GM19328 (cell line): Measurements from ENCODE around the gene VTN.
"Not testable (repeated sequence)": the region's sequence is repeated elsewhere in the genome, so short reads cannot be mapped to it uniquely, and the experiment has no call there.

Experiments used
- ATAC-seq: cut with Tn5 transposase; IDR thresholded peaks from one replicate; pipeline ENCODE4 v1.9.1; 2021; ENCODE audit warnings: mild to moderate bottlenecking, moderate library complexity; ENCODE audit not compliant: unreplicated experiment

VTN gene

DNA sequence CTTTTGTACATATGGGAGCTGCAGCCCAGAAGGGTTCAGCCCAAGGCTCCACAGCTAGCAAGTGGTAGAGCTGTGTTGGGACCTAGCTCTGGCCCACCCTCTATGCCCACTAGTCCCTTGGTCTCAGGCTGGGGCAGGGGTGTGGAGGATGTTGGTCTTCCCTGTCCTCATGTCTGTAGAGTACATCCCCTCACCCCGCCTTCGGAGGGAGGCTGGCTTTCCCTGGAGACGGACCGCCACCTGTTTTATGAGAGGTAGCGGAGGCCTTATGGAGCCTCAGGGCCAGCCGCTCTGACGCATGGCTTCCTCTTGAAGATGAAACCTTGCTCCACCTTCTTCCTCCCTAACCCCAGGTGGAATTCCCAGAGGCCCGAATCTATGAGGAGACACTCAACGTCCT is 26.1 kb downstream of the VTN start:
- no peak for ATAC-seq

DNA sequence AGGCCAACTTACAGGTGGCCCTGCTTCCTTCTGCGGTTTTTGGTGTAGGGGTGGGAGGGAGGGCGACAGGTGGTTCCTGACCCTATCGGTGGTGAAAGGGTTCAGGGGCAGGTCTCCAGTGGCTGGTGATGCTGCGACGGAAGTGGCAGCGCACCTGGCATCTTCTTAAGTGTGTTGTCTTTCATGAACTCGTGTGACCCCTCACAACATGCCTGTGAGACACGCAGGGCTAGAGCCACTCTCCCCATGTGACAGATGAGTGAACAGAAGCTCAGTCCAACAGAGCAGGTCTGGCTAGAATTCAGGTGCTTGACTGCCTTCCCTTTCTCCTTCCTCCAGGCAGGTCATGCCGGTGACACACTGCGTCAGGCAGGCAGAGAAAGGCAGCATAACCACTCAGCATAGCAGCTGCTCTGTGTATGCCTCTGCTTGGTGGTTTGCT is 26.6 kb downstream of the VTN start:
- ATAC-seq: no peak

DNA sequence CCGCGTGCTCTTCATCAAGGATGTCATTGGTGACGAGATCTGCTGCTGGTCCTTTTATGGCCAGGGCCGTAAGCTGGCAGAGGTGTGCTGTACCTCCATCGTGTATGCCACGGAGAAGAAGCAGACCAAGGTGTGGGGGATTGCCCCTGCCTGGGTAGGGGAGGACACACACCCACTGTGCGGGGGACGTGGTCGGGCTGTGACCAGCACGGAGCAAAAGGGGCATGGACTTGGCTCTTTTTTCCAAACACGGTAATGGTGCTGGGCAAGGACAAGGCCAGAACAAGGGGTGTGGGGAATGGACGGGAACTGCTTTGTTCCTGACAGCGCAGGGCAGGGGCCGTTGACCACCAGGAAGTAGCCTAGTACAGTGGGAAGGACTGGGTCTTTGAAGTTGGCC is 27.8 kb downstream of the VTN start:
- ATAC-seq: no peak

DNA sequence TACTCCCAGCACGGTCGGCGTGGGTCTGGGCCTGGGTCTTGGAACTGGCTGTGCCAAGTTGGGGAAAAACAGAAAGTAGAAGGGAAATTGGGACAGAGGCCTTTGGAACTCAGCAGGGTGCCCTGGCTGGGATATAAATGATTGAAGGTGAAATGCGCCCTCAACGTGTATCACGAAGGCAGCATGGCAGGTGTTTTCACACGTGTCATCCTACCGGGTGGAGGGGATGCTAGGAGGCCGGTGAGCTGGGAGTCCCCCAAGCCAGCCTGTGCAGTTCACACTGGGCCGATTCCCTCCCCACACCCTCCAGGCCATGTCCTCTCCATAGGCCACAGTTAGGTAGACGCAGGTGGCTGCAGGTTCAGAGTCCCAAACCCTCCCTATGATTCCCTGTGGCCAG is 28.6 kb downstream of the VTN start:
- no peak for ATAC-seq

DNA sequence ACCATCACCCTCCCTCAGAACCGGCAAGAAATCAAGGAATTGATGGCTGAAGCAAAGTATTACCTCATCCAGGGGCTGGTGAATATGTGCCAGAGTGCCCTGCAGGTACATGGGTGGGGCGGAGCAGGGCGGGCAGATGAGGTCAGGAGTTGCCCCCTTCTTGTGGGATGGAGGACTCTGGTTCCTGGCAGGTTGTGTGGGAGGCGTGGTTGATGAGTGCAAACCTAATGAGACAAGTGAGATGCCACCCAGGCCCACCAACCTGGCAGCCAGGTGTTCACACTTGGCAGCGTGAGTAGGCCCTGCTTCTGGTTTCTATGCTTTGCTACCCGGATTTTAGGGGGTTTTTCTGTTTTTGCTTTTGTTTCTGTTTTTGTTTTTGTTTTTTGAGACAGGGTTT is 29.7 kb downstream of the VTN start:
- ATAC-seq: no peak

DNA sequence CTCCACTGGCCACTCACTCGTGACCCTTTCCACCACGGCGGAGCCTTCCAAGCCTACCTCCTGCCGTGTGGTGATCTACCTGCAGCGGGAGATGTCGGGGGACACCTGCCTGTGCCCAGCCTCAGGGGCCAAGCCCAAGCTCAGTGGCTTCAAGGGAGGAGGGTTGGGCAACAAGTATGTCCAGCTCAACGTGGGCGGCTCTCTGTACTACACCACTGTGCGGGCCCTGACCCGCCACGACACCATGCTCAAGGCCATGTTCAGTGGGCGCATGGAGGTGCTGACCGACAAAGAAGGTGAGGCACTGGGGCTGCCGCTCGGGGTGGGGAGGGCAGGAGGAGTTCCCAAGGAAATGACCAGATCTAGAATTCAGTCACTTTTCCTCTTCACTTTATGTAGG is 30.7 kb downstream of the VTN start:
- ATAC-seq: no peak

DNA sequence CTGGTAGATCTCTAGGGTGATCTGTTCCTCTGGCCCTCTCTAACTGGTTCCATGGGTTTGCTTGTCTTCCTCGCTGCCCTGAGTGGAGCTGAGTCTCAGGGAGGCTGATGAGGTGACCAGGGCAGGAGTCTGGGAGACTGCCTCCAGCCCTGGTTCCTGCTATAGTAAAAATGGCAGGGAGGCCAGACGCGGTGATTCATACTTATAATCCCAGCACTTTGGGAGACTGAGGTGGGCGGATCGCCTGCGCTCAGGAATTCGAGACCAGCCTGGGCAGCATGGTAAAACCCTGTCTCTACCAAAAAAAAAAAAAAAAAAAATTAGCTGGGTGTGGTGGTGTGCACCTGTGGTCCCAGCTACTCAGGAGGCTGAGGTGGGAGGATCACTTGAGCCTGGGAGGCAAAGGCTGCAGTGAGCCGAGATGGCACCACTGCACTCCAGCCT is 31.3 kb downstream of the VTN start:
- ATAC-seq: not testable (repeated sequence)

DNA sequence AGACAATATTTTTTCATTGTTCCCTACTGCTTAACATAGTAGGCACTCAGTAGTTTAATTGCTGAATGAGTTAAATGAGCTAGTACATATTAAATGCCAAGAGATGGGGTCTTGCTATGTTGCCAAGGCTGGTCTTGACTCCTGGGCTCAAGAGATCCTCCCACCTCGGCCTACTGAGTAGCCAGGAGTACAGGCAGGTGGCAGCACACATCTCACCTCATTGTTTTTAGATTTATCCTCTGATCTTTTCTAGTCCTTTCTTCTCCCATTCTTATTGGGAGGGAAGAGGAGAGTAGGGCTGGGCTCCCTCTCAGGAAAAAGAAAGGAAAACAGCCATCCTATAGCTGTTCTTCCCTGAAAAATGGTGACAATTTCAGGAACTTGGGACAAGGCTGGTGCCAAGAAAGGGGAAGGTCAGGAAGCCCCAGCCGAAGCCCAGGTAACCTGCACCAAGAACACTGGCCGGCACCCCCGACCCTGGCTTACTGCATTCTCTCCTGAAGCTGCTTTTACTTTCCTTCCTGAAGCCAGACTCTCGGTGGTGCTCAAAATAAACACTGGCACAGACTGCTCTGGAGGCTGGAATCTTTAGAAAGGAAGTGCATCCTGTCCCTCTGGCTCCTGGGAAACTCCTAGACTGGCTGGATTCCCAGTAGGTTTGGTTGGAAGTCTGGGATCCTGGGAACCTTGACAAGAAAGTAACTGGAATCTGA is 31.9 kb downstream of the VTN start:
- ATAC-seq: no peak

DNA sequence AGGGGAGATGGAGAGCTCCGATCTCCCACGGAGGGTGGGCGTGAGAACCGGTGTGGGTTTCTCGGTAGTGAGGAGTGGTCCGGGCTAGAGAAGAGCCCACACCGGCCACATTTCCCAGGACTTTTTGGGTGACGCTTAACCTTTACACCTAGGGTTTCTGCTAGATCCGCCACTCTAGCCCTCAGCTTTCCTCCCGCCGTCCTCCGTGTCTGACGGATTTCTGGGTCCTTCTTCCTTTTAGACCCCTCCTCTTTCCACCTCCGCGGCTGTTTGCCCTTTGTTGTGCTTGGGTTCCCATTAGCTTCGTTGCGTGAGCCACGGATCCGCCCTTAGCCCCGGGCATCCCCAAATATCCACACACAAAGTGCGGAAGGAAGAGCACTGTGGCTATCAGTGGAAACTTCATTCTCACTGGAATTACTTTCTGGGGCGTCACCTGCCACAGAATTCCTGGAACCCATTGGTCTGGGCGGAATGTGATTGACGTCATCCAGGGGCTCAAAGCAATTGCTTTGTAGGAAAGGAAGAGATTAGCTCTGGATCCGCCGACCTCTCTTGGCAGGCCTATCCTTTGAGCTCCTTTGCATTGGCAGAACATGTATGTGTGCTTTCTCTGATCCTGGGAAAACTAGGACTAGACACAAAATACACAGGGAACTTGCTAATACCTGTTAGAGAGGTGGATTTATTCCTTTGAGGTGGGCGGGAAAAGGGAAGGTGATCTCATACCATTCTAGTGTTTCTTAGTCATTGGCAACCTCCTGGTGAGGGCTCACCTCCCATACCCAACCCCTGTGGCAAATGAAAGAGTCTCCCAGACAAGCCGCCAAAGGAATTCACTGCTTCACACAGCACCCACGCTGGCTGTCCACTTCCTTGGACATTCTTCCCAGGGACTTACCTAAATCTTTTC is 33.9 kb downstream of the VTN start:
- no peak for ATAC-seq

DNA sequence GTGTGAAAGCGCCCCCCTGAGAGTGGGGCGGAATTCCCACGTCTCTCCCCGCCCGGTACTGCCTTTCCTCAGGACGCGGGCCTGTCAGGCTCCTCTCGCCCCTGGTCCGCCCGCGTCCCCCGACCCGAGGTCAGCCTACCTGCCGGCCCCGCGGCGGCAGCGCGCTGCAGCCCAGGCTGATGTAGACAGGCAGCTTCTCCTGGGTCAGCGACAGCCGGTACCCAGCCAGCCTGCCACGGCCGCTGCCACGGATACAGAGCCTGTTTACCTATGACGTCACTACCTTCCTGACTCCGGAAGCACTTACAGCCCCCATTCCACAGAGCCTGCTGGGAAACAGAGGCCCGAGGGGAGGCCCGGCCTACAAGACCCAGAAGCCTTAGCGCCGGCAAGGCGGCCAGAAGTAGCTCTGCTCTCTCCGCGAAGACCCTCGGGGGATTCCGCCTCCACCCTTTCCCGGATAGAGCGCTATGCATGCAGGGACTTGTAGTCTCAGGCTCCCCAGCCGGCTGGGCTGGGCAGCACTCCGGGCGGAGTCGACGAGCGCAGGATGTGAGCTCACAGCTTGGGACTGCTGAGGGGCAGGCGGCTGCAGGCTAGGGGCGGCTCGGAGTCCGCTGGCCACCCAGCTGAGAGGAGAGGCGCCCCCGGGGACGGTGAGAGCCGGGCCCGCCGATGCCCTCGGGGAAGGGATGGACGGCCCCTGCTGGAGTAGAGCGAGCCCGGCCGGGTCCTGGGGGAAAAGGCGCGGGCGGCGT is 34.7 kb downstream of the VTN start, which contains the start of the genes IFT20 and TNFAIP1:
TSS of gene IFT20 (minus strand) at position 272 of the 758 bp plus-strand sequence. CDS start 3,487 bp downstream, outside the sequence.
TSS of gene TNFAIP1 (plus strand) at position 561 of the 758 bp plus-strand sequence. CDS start 3,761 bp downstream, outside the sequence.
- peak; percentile 95 for ATAC-seq

DNA sequence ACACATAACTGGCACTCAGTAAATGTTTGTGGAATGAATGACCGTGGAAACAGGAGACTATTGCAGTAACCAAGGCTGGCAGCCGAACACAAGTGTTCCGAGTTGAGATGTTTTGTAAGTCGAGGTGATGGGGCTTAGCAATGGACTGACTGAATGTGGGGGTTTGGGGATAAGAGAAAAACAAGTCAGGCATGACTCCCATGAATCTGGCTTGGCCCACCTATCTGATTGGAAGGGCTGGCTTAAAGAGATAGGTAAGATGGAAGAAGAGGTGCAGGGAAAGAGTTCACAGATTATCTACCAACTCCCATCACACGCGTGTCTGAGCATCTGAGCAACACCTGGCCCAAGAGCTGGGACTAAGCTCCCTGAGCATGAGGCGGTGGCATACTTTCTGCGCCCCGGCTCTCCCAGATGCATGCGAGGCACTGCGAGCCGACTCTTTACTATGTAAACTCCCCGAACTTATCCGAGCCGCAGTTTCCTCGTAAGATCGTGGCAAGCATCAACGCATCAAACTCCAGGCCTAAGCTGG is 35.4 kb downstream of the VTN start:
- ATAC-seq: no peak

DNA sequence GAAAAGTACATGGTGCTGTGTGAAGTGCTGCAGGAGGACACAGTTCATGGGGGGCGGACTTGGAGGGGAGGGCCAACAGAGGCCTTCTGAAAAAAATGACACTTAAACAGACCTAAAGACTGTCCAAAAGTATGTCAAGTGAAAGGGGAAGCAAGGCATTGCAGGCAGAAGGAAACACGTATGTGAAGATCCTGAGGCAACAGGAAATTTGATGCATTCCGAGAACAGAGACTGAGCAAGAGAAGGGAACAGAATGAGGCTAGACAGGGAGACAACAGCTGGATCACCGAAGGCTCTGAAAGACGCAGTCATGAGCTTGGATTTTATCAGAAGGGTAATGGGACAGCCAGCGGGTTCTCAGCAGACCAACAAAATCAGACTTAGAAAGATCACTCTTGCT is 35.9 kb downstream of the VTN start:
- ATAC-seq: no peak

DNA sequence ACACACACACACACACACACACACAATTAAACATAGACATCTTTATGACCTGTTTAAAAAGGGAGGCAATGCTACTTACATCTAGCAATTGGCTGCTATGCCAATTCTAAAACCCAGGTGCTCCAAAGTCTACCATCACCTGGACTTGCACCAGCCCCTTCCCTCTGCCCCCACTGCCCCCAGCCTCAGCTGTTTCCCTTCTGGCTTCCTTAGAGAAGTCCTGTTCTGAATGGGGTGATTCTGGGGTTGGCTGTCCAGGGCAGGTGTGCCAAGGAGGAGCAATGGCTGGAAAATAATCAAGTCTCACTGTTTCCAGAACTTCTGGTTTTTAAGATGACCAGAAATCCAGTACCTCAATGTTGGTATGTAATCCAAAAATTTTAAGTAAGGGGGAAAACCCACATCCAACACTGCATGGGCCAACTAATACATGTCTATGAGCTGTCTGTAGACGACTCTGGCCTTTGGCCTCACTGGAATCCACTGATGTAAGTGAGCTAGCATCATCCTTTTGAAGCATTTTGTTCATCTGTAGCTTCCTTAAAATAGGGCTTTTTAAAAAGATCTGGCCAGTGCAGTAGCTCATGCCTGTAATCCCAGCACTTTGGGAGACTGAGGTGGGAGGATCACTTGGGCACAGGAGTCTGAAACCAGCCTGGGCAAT is 36.9 kb downstream of the VTN start:
- ATAC-seq: no peak

DNA sequence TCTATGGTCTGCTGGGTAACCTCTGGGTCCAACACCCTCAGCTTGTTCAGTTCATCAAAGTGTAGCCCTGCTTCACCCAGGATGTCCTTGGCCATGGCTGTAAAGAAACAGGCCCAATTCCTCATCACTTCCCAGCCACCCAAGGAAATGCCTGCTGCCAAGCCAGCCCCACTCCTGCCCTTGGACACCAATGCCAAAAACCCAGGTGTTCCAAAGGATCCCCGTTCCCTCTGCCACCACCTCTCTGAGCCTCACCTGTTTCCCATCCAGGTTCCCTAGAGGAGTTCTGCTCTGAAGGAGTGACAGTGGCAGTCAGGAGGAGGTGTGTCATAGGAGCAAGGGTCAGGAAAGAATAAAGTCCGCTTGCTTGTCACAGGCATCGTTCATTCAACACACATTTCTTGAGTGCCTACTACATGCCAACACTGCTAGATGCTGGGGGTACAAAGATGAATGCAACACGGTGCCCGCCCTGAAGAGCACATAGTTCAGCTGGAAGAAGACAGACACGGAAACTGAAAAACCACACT is 38.2 kb downstream of the VTN start:
- ATAC-seq: no peak

DNA sequence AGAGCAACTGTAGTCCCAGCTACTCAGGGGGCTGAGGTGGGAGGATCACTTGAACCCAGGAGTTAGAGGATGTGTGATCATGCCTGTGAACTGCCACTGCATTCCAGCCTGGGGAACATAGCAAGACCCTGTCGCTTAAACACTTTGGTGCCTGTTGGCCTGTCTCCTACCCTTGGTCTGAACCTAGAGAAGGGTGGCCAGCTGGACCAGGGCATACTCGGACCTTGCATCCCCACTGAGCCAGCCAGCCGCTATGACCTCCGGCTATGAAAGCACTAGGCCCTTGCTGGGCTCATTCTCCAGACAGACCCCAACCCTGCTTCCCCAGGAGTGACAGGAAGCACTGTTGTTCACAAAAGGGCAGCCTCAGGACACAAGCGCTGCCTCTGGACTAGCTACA is 39.4 kb downstream of the VTN start:
- ATAC-seq: no peak

DNA sequence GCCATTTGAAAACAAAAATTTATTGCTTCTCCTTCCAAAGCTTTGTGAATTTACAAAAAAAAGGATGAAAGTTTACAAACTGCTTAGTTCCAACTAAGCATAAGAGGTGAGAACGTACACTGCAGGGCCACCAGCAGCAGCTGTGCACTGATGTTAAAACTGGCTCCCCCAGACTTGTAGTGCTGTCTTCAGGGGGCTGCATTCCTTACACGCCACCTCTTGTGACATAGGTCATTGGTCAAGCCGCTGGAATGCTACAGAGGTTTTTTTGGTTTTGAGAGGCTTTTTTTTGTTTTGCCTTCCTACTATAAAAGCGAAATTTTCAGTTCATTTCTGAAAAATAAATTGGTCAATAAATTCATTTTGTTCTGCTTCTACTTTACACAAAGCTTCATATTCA is 41.8 kb downstream of the VTN start:
- no peak for ATAC-seq

DNA sequence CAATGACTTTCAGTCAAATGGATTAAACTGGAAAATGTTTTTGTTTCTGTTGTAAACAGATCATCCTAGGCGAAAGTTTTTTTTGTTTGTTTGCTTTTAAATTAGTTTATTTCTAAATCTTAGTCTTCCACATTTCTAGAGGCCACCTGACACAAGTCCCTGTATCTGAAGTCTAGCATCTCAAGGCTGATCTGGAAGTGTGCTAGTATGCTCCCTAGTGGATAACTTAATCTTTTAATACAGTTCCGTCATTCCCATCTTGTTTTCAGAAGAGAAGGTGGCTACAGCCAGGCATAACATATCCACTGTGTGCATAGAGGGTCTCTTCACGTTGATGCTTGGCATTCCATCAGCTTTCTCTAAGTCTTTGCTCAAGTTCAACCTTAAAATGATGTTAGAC is 42.4 kb downstream of the VTN start:
- no peak for ATAC-seq

DNA sequence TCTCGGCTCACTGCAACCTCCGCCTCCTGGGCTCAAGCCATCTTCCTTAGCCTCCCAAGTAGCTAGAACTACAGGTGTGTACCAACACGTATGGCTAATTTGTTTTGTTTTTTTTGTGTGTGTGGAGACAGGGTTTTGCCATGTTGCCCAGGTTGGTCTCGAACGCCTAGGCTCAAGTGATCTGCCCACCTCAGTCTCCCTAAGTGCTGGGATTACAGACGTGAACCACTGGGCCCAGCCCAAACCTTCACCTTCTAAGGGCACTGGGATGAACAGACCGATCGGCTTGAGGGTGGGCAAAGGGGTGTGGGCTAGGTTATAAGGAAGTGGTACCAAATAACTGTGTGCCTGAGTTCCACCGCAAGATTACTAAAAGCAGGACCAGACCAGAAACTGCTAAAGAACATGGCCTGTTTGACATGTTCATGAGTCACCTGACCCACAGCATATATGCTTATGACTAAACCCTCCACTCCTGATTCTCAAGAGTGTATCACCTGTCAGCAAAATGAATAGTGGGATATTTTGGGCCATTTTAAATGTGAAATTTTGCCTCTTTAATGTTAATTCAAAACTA is 43.0 kb downstream of the VTN start:
- no peak for ATAC-seq

DNA sequence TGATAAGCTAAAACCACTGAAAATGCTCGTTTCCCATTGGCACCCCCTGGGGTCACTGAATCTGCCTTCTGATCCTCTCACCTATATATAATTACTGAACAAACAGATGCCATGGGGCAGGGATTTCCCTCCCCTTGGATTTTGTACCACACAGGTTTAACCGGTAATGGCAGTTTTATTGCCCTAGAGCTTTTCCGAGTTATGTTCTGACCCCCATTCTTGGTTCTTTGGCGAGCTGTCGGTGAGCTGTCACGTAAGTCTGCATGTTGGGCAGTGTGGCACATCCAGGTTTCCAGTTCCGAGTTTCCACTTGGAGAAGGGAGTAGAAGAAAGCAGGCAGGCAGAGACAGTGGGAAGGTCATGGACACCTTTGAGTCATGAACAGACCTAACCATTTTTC is 44.0 kb downstream of the VTN start:
- ATAC-seq: no peak

DNA sequence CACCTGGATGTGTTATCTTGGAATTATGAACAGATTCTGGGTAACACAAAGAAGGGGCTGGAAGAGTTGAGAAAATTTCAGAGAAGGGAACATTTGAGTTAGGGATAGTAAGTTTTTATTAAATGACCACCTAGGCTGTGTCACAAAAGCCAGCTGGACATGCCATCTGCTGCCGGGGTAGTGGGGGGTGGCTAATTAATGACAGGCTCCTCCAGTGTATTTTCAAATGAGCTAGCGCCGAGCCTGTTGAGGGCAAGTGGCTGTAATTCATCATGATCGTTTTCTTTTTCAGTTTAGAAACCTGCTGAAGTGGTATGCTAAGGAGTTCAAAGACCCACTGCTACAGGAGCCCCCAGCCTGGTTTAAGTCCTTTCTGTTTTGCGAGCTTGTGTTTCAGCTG is 44.9 kb downstream of the VTN start:
- ATAC-seq: no peak
